Measurements from ENCODE around the gene GSTM3. TPM values are rescaled to one million over a fixed set of nuclear protein-coding genes. Genes with fewer than 3 reads are reported as not detected.
"Not testable (repeated sequence)": the region's sequence is repeated elsewhere in the genome, so short reads cannot be mapped to it uniquely, and the experiment has no call there.

GSTM3 gene
- total RNA-seq, 8 experiments from 2014 or later: 61.8 to 639 (median 82.1) TPM

DNA sequence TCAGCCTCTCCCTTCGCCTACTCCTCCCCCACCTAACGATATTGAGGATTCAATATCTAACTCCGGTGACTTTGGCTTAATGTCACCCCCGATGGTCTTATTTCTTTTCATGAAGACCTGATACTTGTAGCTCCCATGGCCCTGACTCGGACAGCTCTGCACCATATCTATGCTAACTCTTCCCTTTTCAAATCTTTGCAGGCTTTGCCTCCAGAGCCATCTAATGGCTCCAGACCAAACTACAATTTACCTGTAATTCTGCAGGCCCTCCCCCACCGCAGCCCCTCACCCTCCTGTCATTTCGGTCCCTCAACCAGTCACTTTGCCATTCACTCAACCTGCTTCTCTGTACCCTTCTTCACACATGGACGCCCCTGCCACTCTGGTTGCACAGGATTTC is 36.7 kb downstream of the GSTM3 start:
- Histone ChIP-seq H3K4me1 (replicated peaks in 1 of 2) (no peaks in the 10 kb centered on the region), H3K27ac (no peak overlapping the region), H3K4me3 (no peak overlapping the region)
- in situ Hi-C loops (cut with MboI; ENCODE audit: low pct_unique_long_range_greater_than_20kb in 2 of 9, low sequenced_read_pairs in 9 of 9, unreplicated experiment in 9 of 9): no loop called here
- WGBS, 10 experiments: 17 to 93% (median 73%) methylated on average over 1 to 8 of the region's 8 CpGs; no CpG with 5 or more reads in 1 of the 10 experiments
- ATAC-seq (replicated peaks in 6 of 8): no peak

- H3K4me1 ChIP-seq (replicated peaks in 1 of 2); H3K4me3 ChIP-seq; H3K27ac ChIP-seq; ATAC-seq (replicated peaks in 6 of 8); in situ Hi-C loops (cut with MboI; ENCODE audit: low pct_unique_long_range_greater_than_20kb in 2 of 9, low sequenced_read_pairs in 9 of 9, unreplicated experiment in 9 of 9): not testable (repeated sequence)
- 83 to 100% (median 100%) methylated on average over 1 to 3 of the region's 3 CpGs; no CpG with 5 or more reads in 3 of the 10 experiments for WGBS, 10 experiments
Observed at GRCh38 chr1:109702940-109703339, 37.9 kb downstream of the GSTM3 start.

GRCh38 chr1:109697861-109698260 is 43.0 kb downstream of the GSTM3 start:
- 40 to 100% (median 95%) methylated on average over 1 to 4 of the region's 4 CpGs; no CpG with 5 or more reads in 6 of the 10 experiments for WGBS, 10 experiments
- H3K4me3 ChIP-seq; in situ Hi-C loops (cut with MboI; ENCODE audit: low pct_unique_long_range_greater_than_20kb in 2 of 9, low sequenced_read_pairs in 9 of 9, unreplicated experiment in 9 of 9); H3K4me1 ChIP-seq (replicated peaks in 1 of 2); ATAC-seq (replicated peaks in 6 of 8); H3K27ac ChIP-seq: not testable (repeated sequence)

DNA sequence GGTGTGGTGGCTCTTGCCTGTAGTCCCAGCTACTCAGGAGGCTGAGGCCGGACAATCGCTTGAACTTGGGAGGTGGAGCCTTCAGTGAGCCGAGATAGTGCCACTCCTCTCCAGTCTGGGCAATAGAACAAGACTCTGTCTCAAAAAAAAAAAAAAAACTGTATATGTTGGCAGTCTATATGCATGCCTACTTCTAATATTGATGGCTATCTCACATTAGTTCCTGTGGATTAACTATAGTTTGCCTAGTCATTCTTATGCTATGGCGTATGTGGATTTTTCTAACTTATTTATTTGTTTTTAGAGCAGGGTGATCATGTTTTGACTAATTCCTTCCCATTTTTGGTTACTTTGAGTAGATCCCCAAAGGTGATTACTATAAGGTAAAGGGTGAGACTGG is 43.8 kb downstream of the GSTM3 start:
- in situ Hi-C loops (cut with MboI; ENCODE audit: low pct_unique_long_range_greater_than_20kb in 2 of 9, low sequenced_read_pairs in 9 of 9, unreplicated experiment in 9 of 9): no loop called here
- Histone ChIP-seq H3K4me3 (no peak overlapping the region), H3K4me1 (replicated peaks in 1 of 2) (no peaks in the 10 kb centered on the region), H3K27ac (no peak overlapping the region)
- ATAC-seq (replicated peaks in 6 of 8): no peak
- WGBS, 10 experiments: 89 to 100% (median 95%) methylated on average over 3 to 4 of the region's 4 CpGs; no CpG with 5 or more reads in 6 of the 10 experiments

- ATAC-seq (replicated peaks in 6 of 8); H3K4me1 ChIP-seq (replicated peaks in 1 of 2); in situ Hi-C loops (cut with MboI; ENCODE audit: low pct_unique_long_range_greater_than_20kb in 2 of 9, low sequenced_read_pairs in 9 of 9, unreplicated experiment in 9 of 9); H3K27ac ChIP-seq; H3K4me3 ChIP-seq: not testable (repeated sequence)
- WGBS, 10 experiments: 53 to 87% (median 71%) methylated on average over 1 to 3 of the region's 3 CpGs; no CpG with 5 or more reads in 6 of the 10 experiments
Observed at GRCh38 chr1:109695138-109695537, 45.7 kb downstream of the GSTM3 start.

- H3K4me3 ChIP-seq; in situ Hi-C loops (cut with MboI; ENCODE audit: low pct_unique_long_range_greater_than_20kb in 2 of 9, low sequenced_read_pairs in 9 of 9, unreplicated experiment in 9 of 9); H3K27ac ChIP-seq; H3K4me1 ChIP-seq (replicated peaks in 1 of 2); ATAC-seq (replicated peaks in 6 of 8): not testable (repeated sequence)
- 80 to 89% (median 83%) methylated on average over 1 to 3 of the region's 5 CpGs; no CpG with 5 or more reads in 7 of the 10 experiments for WGBS, 10 experiments
Observed at GRCh38 chr1:109694400-109694799, 46.4 kb downstream of the GSTM3 start.

GRCh38 chr1:109691759-109692158 is 49.1 kb downstream of the GSTM3 start:
- Histone ChIP-seq H3K27ac (no peak overlapping the region), H3K4me1 (replicated peaks in 1 of 2) (peaks cover 0 to 2% of the 10 kb centered on the region in 2 donors), H3K4me3 (no peak overlapping the region)
- in situ Hi-C loops (cut with MboI; ENCODE audit: low pct_unique_long_range_greater_than_20kb in 2 of 9, low sequenced_read_pairs in 9 of 9, unreplicated experiment in 9 of 9): no loop called here
- ATAC-seq (replicated peaks in 6 of 8): no peak
- 85 to 100% methylated on average over 1 to 3 of the region's 6 CpGs; no CpG with 5 or more reads in 8 of the 10 experiments for WGBS, 10 experiments

- 91 to 97% methylated on average over 4 to 5 of the region's 6 CpGs; no CpG with 5 or more reads in 8 of the 10 experiments for WGBS, 10 experiments
- Histone ChIP-seq H3K4me3 (no peak overlapping the region), H3K27ac (no peak overlapping the region), H3K4me1 (replicated peaks in 1 of 2) (peaks cover 0 to 2% of the 10 kb centered on the region in 2 donors)
- no peak for ATAC-seq (replicated peaks in 6 of 8)
- in situ Hi-C loops (cut with MboI; ENCODE audit: low pct_unique_long_range_greater_than_20kb in 2 of 9, low sequenced_read_pairs in 9 of 9, unreplicated experiment in 9 of 9): no loop called here
Observed at GRCh38 chr1:109689844-109690405, 50.9 kb downstream of the GSTM3 start.

- peak in 4 of 8 experiments; percentile 95 to 99 (median 98) for ATAC-seq (replicated peaks in 6 of 8)
- WGBS, 10 experiments: 53 to 61% methylated on average over 3 to 7 of the region's 46 CpGs; no CpG with 5 or more reads in 8 of the 10 experiments
- Histone ChIP-seq H3K4me1 (replicated peaks in 1 of 2) (peaks cover 0 to 2% of the 10 kb centered on the region in 2 donors), H3K27ac (no peak within 1 kb of the TSS), H3K4me3 (peak within 1 kb of the TSS in 3 of 5 donors; percentile 4 to 26 (median 22))
- in situ Hi-C loops (cut with MboI; ENCODE audit: low pct_unique_long_range_greater_than_20kb in 2 of 9, low sequenced_read_pairs in 9 of 9, unreplicated experiment in 9 of 9): no loop called here
Observed at GRCh38 chr1:109687641-109688499, 53.0 kb downstream of the GSTM3 start, which contains the start of gene GSTM1. TSS of gene GSTM1 (plus strand) at chr1:109687817. CDS start at chr1:109687874, 57 bp downstream.

- H3K4me3 ChIP-seq; in situ Hi-C loops (cut with MboI; ENCODE audit: low pct_unique_long_range_greater_than_20kb in 2 of 9, low sequenced_read_pairs in 9 of 9, unreplicated experiment in 9 of 9): not testable (repeated sequence)
- peak in 1 of 8 experiments; percentile 22 for ATAC-seq (replicated peaks in 6 of 8)
Observed at GRCh38 chr1:109687109-109687508, 53.7 kb downstream of the GSTM3 start.

GRCh38 chr1:109685890-109686289 is 54.9 kb downstream of the GSTM3 start:
- ATAC-seq (replicated peaks in 6 of 8); H3K4me1 ChIP-seq (replicated peaks in 1 of 2); in situ Hi-C loops (cut with MboI; ENCODE audit: low pct_unique_long_range_greater_than_20kb in 2 of 9, low sequenced_read_pairs in 9 of 9, unreplicated experiment in 9 of 9); H3K27ac ChIP-seq; H3K4me3 ChIP-seq: not testable (repeated sequence)
- no CpG with 5 or more reads among the region's 4 CpGs for WGBS, 10 experiments

More at GRCh38 chr1:109687109-109687508, 53.7 kb downstream of the GSTM3 start:
- not testable (repeated sequence) for H3K27ac ChIP-seq; H3K4me1 ChIP-seq (replicated peaks in 1 of 2)
- 7% methylated on average over 3 of the region's 11 CpGs; no CpG with 5 or more reads in 9 of the 10 experiments for WGBS, 10 experiments

GRCh38 chr1:109685399-109685798 is 55.4 kb downstream of the GSTM3 start:
- ATAC-seq (replicated peaks in 6 of 8); H3K4me1 ChIP-seq (replicated peaks in 1 of 2); H3K4me3 ChIP-seq; in situ Hi-C loops (cut with MboI; ENCODE audit: low pct_unique_long_range_greater_than_20kb in 2 of 9, low sequenced_read_pairs in 9 of 9, unreplicated experiment in 9 of 9); H3K27ac ChIP-seq: not testable (repeated sequence)
- WGBS, 10 experiments: 83% methylated on average over 1 of the region's 1 CpG; no CpG with 5 or more reads in 9 of the 10 experiments

GRCh38 chr1:109684777-109685176 is 56.1 kb downstream of the GSTM3 start:
- H3K4me1 ChIP-seq (replicated peaks in 1 of 2); H3K4me3 ChIP-seq; ATAC-seq (replicated peaks in 6 of 8); in situ Hi-C loops (cut with MboI; ENCODE audit: low pct_unique_long_range_greater_than_20kb in 2 of 9, low sequenced_read_pairs in 9 of 9, unreplicated experiment in 9 of 9); H3K27ac ChIP-seq: not testable (repeated sequence)
- WGBS, 10 experiments: 72 to 100% (median 94%) methylated on average over 1 to 6 of the region's 6 CpGs; no CpG with 5 or more reads in 6 of the 10 experiments
